K562 (cell line): Measurements from ENCODE around the gene NODAL. TPM values are rescaled to one million over a fixed set of nuclear protein-coding genes. Genes with fewer than 3 reads are reported as not detected.

ENCODE experiments used
- ATAC-seq: fragments of 200-7000 bp; cut with Tn5 transposase; 3 replicates; pipeline ENCODE4 v1.9.1; 2020; ENCODE audit warnings: moderate library complexity
- BruUV-seq: library from RNA; stranded (reverse); fragments of 400-500 nt; replicated peaks from 2 replicates; lab custom pipeline; 2021; lab: Mats Ljungman, UMichigan
- CTCF ChIA-PET: fragments of 300-600 bp; formaldehyde crosslinking; extraction: SDS; loops from one replicate; lab custom pipeline; 2021; ENCODE audit warnings: low intra/inter-chr PET ratio; lab: Yijun Ruan, JAX
- POLR2A ChIA-PET: fragments of 300-600, 350-650 bp; sonication (Branson Sonifier 250); formaldehyde crosslinking; extraction: SDS; loops from one replicate; lab custom pipeline; 2021; ENCODE audit warnings: antibody characterized with exemption, inconsistent platforms; lab: Yijun Ruan, JAX
- DNase-seq, 4 experiments: peaks; one replicate each; pipeline versions ENCODE4 v3.0.0 to v3.0.0-alpha.2; 2011 to 2018; ENCODE audit warnings: low spot score in 3 of 4, mixed read lengths in 3 of 4; ENCODE audit errors: extremely low read depth in 1 of 4
- FAIRE-seq: peaks from 2 replicates; lab custom pipeline; 2011; peaks lifted over from hg19 to GRCh38; lab: Jason Lieb, UNC
- H2AFZ ChIP-seq: 2 replicates; pipeline ENCODE4 v1.6.0; 2011; ENCODE audit warnings: low read depth, low read length, control low read depth, inconsistent platforms
- H3K27ac ChIP-seq: fragments of 200-600 bp; 3 replicates; pipeline ENCODE4 v1.8.0; 2011; ENCODE audit warnings: low read depth, mild to moderate bottlenecking, control low read depth, inconsistent platforms, low read length, moderate library complexity, mixed read lengths; ENCODE audit errors: extremely low read depth
- H3K27me3 ChIP-seq, 2 experiments: fragments of 300-600 bp in 1 of 2; 2 replicates in 1 of 2; 3 replicates in 1 of 2; pipeline versions ENCODE4 v1.6.0 to v1.8.0; 2011; ENCODE audit warnings: inconsistent platforms in 2 of 2, low read length in 2 of 2, mild to moderate bottlenecking in 1 of 2, mixed read lengths in 1 of 2, moderate library complexity in 1 of 2; ENCODE audit not compliant: control insufficient read depth in 2 of 2, insufficient read depth in 2 of 2
- H3K36me3 ChIP-seq: fragments of 300-600 bp; 3 replicates; pipeline ENCODE4 v1.8.0; 2011; ENCODE audit warnings: mild to moderate bottlenecking, low read length, inconsistent platforms; ENCODE audit not compliant: control insufficient read depth, insufficient read depth
- H3K4me1 ChIP-seq, 2 experiments: fragments of 200-600 bp in 1 of 2; replicated peaks in 1 of 2; 2 replicates in 1 of 2; 3 replicates in 1 of 2; pipeline versions ENCODE4 v1.5.1 to v1.8.0; 2011; ENCODE audit warnings: inconsistent platforms in 2 of 2, low read length in 2 of 2, mild to moderate bottlenecking in 1 of 2, mixed read lengths in 1 of 2, moderate library complexity in 1 of 2; ENCODE audit not compliant: control insufficient read depth in 2 of 2, insufficient read depth in 2 of 2
- H3K4me2 ChIP-seq: 2 replicates; pipeline ENCODE4 v1.6.1; 2011; ENCODE audit warnings: low read length, control low read depth, inconsistent platforms, mixed read lengths; ENCODE audit not compliant: insufficient read depth
- H3K4me3 ChIP-seq: fragments of 200-600 bp; sonication (generic), shearing (Covaris generic); 2 replicates; pipeline ENCODE4 v1.5.1; 2016; ENCODE audit warnings: control low read depth, inconsistent platforms
- H3K79me2 ChIP-seq: fragments of 200-600 bp; 3 replicates; pipeline ENCODE4 v1.8.0; 2011; ENCODE audit warnings: low read length, inconsistent platforms; ENCODE audit not compliant: control insufficient read depth, insufficient read depth
- H3K9ac ChIP-seq, 2 experiments: 2 replicates each; pipeline versions ENCODE4 v1.6.0 to v1.6.1; 2011; ENCODE audit warnings: low read depth in 2 of 2, low read length in 2 of 2, control low read depth in 1 of 2, inconsistent platforms in 1 of 2, mild to moderate bottlenecking in 1 of 2, mixed read lengths in 1 of 2; ENCODE audit not compliant: insufficient read depth in 1 of 2
- H3K9me1 ChIP-seq: one replicate; pipeline ENCODE4 v1.6.0; 2011; ENCODE audit warnings: inconsistent platforms, mild to moderate bottlenecking, low read length, moderate library complexity; ENCODE audit not compliant: control insufficient read depth, insufficient read depth
- H3K9me3 ChIP-seq: replicated peaks from 2 replicates; pipeline ENCODE4 v1.5.1; 2011; ENCODE audit warnings: low read depth, low read length, inconsistent platforms; ENCODE audit not compliant: control insufficient read depth, insufficient read depth
- H4K20me1 ChIP-seq: replicated peaks from 2 replicates; pipeline ENCODE4 v1.6.1; 2011; ENCODE audit warnings: low read length, inconsistent platforms, mixed read lengths; ENCODE audit not compliant: control insufficient read depth, insufficient read depth
- GATAD2A ChIP-seq: fragments of 450-650 bp; IDR thresholded peaks from 2 replicates; pipeline ENCODE4 v1.6.1; 2017
- MBD2 ChIP-seq: sonication (generic); IDR thresholded peaks from 2 replicates; pipeline ENCODE4 v1.6.1; 2016; ENCODE audit warnings: low read depth, borderline replicate concordance
- MEIS2 ChIP-seq: fragments of 450-650 bp; IDR thresholded peaks from 2 replicates; pipeline ENCODE4 v1.6.1; 2014; ENCODE audit warnings: mild to moderate bottlenecking; ENCODE audit not compliant: partially characterized antibody
- POLR2G ChIP-seq: fragments of 200-400 bp; formaldehyde crosslinking; IDR thresholded peaks from 2 replicates; pipeline ENCODE4 v1.6.1; 2017; ENCODE audit warnings: low read depth, mild to moderate bottlenecking, antibody characterized with exemption, low read length, moderate library complexity
- SETDB1 ChIP-seq: IDR thresholded peaks from one replicate; pipeline ENCODE4 v1.6.1; 2012; ENCODE audit warnings: low read length, control low read depth, inconsistent platforms
- SIN3B ChIP-seq: fragments of 450-650 bp; IDR thresholded peaks from 2 replicates; pipeline ENCODE4 v1.6.1; 2017; ENCODE audit warnings: low read depth, mild to moderate bottlenecking, moderate library complexity
- TEAD4 ChIP-seq, 2 experiments: sonication (generic) in 1 of 2; formaldehyde crosslinking in 1 of 2; IDR thresholded peaks; 2 replicates each; pipeline versions ENCODE4 v1.6.1 to v1.8.0; 2012 to 2022; ENCODE audit warnings: borderline replicate concordance in 1 of 2, inconsistent platforms in 1 of 2, low read length in 1 of 2, mild to moderate bottlenecking in 1 of 2, missing genetic modification reagents in 1 of 2
- XRCC4 ChIP-seq: IDR thresholded peaks from one replicate; pipeline ENCODE4 v1.6.1; 2011; ENCODE audit not compliant: insufficient read depth, insufficient read length; ENCODE audit errors: extremely low read depth
- ZNF354B ChIP-seq: fragments of 250-450 bp; sonication (Bioruptor Pico); IDR thresholded peaks from 2 replicates; pipeline ENCODE4 v1.4.0; 2020
- ZNF785 ChIP-seq: fragments of 250-450 bp; sonication (Bioruptor Pico); IDR thresholded peaks from 2 replicates; pipeline ENCODE4 v1.4.0; 2020; ENCODE audit warnings: mild to moderate bottlenecking
- WGBS: fragments of 100-300 bp; shearing (Covaris generic); methylation state at CpG from one replicate; pipeline ENCODE4 v1.1.6; 2016; ENCODE audit warnings: low coverage, mixed read lengths; ENCODE audit not compliant: insufficient coverage; ENCODE audit errors: missing lambda C conversion rate; 5-methylcytosine and 5-hydroxymethylcytosine counted together
- in situ Hi-C: fragments of 300-500 bp; cut with MboI; formaldehyde crosslinking; loops from 4 replicates; pipeline ENCODE4 v1.15.0; 2018; ENCODE audit warnings: inconsistent platforms, mixed read lengths
- intact Hi-C: fragments of 100-400 bp; cut with micrococcal nuclease; formaldehyde crosslinking; loops from 2 replicates; pipeline ENCODE4 v1.14.2; 2022
- polyA plus RNA-seq, 8 experiments: library from polyadenylated mRNA; depleted of rRNA in 4 of 8; stranded (reverse) in 5 of 8; unstranded in 3 of 8; fragments of >200 nt; fragmentation: Nextera tagmentation in 2 of 8; fragmentation: Illumina TruSeq in 1 of 8; extraction: Ambion mirVana in 2 of 8; extraction: Trizol in 1 of 8; gene quantifications; 2 replicates each; pipeline versions ENCODE4 v1.2.1 to v1.2.3, GENCODE V29; 2011 to 2014; ENCODE audit warnings: inconsistent platforms in 1 of 8, missing spikeins in 1 of 8
- total RNA-seq, 7 experiments: library from RNA; depleted of rRNA in 6 of 7; stranded (reverse); fragments of >200 nt in 6 of 7; fragmentation: Illumina TruSeq in 2 of 7; extraction: Trizol in 2 of 7; gene quantifications; 2 replicates each; pipeline versions ENCODE4 v1.2.1 to v1.2.3, GENCODE V29; 2011 to 2021; ENCODE audit warnings: low replicate concordance in 1 of 7
- TF ChIP-seq, protein P1 (sequence below): fragments of 450-650 bp; IDR thresholded peaks from 2 replicates; pipeline ENCODE4 v1.6.1; 2016; ENCODE audit warnings: low read depth

The NODAL gene
- total and polyA plus RNA-seq, 9 of the 15 experiments (the other 6 are each of a cell fraction or from before 2014, with no cell fraction given) = not detected

DNA sequence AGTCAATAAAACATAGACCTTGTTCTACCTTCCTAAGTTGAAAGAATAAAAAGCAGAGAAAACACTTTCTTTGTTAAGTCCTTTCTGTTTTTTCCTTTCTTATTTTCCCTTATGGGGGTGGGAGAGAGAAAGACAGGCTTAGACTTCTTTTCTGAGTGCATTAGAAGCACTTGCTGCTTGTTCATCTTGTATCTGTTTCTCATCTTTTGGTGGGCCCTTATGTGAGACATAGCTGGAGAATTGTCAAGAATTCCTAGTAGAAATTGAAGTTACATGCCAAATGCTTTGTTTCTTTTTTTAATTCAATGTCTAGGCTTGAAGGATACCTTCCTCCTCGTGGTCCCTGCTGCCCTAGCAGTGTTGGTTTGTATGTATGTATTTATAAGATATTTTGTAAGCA lies 30.9 kb downstream of the NODAL start (continued):
- no peak for TF ChIP-seq MBD2
- no peak for TF ChIP-seq ZNF354B (CRISPR knock-in tag)

DNA sequence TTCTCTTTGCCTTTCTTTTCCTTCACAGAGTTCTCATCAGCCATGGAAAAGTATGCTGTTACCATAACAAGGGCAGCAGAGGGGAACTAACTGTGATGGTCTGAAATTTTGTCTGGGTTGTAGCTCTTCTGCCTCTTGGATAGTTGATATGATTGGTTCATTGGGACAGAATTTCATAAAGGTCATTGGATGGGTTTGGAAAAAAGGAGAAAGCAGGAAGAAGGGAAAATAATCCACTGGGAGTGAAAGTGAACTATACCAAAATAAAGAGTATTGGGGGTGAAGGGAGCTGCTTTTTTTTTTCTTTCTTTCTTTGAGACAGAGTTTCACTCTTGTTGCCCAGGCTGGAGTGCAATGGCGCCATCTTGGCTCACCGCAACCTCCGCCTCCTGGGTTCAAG lies 31.7 kb downstream of the NODAL start:
- TF ChIP-seq SETDB1 = no peak
- no peak for TF ChIP-seq GATAD2A
- TF ChIP-seq POLR2G = no peak
- TF ChIP-seq TEAD4 (IDR thresholded peaks at IDR 0.05; ENCODE audit: low read length) = no peak
- no peak for TF ChIP-seq TEAD4 (CRISPR knock-in tag; IDR thresholded peaks at IDR 0.05; ENCODE audit: borderline replicate concordance)
- TF ChIP-seq, protein P1, sequence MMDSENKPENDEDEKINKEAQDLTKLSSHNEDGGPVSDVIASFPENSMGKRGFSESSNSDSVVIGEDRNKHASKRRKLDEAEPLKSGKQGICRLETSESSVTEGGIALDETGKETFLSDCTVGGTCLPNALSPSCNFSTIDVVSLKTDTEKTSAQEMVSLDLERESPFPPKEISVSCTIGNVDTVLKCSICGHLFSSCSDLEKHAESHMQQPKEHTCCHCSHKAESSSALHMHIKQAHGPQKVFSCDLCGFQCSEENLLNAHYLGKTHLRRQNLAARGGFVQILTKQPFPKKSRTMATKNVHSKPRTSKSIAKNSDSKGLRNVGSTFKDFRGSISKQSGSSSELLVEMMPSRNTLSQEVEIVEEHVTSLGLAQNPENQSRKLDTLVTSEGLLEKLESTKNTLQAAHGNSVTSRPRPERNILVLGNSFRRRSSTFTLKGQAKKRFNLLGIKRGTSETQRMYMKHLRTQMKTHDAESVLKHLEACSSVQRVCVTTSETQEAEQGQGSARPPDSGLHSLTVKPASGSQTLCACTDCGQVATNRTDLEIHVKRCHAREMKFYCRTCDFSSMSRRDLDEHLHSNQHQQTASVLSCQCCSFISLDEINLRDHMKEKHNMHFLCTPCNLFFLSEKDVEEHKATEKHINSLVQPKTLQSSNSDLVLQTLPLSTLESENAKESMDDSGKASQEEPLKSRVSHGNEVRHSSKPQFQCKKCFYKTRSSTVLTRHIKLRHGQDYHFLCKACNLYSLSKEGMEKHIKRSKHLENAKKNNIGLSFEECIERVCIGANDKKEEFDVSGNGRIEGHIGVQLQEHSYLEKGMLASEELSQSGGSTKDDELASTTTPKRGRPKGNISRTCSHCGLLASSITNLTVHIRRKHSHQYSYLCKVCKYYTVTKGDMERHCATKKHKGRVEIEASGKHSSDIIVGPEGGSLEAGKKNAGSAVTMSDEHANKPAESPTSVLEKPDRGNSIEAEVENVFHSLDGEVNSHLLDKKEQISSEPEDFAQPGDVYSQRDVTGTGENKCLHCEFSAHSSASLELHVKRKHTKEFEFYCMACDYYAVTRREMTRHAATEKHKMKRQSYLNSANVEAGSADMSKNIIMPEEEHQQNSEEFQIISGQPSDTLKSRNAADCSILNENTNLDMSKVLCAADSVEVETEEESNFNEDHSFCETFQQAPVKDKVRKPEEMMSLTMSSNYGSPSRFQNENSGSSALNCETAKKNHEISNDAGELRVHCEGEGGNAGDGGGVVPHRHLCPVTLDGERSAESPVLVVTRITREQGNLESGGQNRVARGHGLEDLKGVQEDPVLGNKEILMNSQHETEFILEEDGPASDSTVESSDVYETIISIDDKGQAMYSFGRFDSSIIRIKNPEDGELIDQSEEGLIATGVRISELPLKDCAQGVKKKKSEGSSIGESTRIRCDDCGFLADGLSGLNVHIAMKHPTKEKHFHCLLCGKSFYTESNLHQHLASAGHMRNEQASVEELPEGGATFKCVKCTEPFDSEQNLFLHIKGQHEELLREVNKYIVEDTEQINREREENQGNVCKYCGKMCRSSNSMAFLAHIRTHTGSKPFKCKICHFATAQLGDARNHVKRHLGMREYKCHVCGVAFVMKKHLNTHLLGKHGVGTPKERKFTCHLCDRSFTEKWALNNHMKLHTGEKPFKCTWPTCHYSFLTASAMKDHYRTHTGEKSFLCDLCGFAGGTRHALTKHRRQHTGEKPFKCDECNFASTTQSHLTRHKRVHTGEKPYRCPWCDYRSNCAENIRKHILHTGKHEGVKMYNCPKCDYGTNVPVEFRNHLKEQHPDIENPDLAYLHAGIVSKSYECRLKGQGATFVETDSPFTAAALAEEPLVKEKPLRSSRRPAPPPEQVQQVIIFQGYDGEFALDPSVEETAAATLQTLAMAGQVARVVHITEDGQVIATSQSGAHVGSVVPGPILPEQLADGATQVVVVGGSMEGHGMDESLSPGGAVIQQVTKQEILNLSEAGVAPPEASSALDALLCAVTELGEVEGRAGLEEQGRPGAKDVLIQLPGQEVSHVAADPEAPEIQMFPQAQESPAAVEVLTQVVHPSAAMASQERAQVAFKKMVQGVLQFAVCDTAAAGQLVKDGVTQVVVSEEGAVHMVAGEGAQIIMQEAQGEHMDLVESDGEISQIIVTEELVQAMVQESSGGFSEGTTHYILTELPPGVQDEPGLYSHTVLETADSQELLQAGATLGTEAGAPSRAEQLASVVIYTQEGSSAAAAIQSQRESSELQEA = no peak
- no peak for TF ChIP-seq ZNF785
- no peak for TF ChIP-seq XRCC4
- no peak for TF ChIP-seq MEIS2
- TF ChIP-seq SIN3B = no peak
- BruUV-seq = no TSS peak
- Histone ChIP-seq H3K36me3 (peaks cover 49% of the 10 kb centered on the region), H3K27ac (no peak overlapping the region), H3K4me2 (no peak overlapping the region), H3K9me1 (no peaks in the 10 kb centered on the region), H3K79me2 (peaks cover 76% of the 10 kb centered on the region), H3K9me3 (no peaks in the 10 kb centered on the region), H2AFZ (no peak overlapping the region), H4K20me1 (peaks cover 29% of the 10 kb centered on the region), H3K9ac (no peak overlapping the region), H3K4me1 (peaks cover 19 to 21% of the 10 kb centered on the region in 2 experiments; a peak in 4 of 5 replicates), H3K27me3 (no peaks in the 10 kb centered on the region), H3K4me3 (no peak overlapping the region)
- 100% methylated on average over 2 of the region's 3 CpGs for WGBS
- ChIA-PET POLR2A (interaction anchor here (0.6 to 2.3 kb wide), 5 partner anchors 10 to 164 kb away, joined by 3 to 8 read pairs (median 3); no protein-coding TSS in a partner anchor), CTCF (no interaction called here)
- ATAC-seq (no peak), FAIRE-seq (no peak), DNase-seq (no peak)
- in situ Hi-C loops = no loop called here
- intact Hi-C loops = no loop called here
